HepG2 (cell line): ENCODE measurements around the gene ECSIT. TPM values are rescaled to one million over a fixed set of nuclear protein-coding genes. Genes with fewer than 3 reads are reported as not detected.

Experiments
- CHD2 ChIP-seq: IDR thresholded peaks from 2 replicates; pipeline ENCODE4 v1.6.1; 2011; ENCODE audit warnings: low read depth, low read length, improper control_type of control experiment
- HIVEP1 ChIP-seq: sonication (generic); formaldehyde crosslinking; IDR thresholded peaks from 2 replicates; pipeline ENCODE4 v1.4.0; 2020; ENCODE audit warnings: mild to moderate bottlenecking, missing genetic modification reagents
- KDM4B ChIP-seq: sonication (generic); formaldehyde crosslinking; IDR thresholded peaks from 2 replicates; pipeline ENCODE4 v1.4.0; 2020; ENCODE audit warnings: missing genetic modification reagents
- MEF2D ChIP-seq: sonication (generic); formaldehyde crosslinking; IDR thresholded peaks from 2 replicates; pipeline ENCODE4 v1.5.1; 2020; ENCODE audit warnings: mild to moderate bottlenecking, missing genetic modification reagents
- MIXL1 ChIP-seq: IDR thresholded peaks from 2 replicates; pipeline ENCODE4 v1.6.1; 2016
- NFYB ChIP-seq: sonication (generic); formaldehyde crosslinking; IDR thresholded peaks from 2 replicates; pipeline ENCODE4 v1.4.0; 2020; ENCODE audit warnings: missing genetic modification reagents
- RFX5 ChIP-seq: IDR thresholded peaks from 2 replicates; pipeline ENCODE4 v1.6.1; 2011; ENCODE audit warnings: low read depth, low read length, improper control_type of control experiment
- TAF1 ChIP-seq: sonication (generic); formaldehyde crosslinking; IDR thresholded peaks from 2 replicates; pipeline ENCODE4 v1.4.0; 2020; ENCODE audit warnings: missing genetic modification reagents
- TBX2 ChIP-seq: sonication (generic); formaldehyde crosslinking; IDR thresholded peaks from 2 replicates; pipeline ENCODE4 v1.5.0; 2020; ENCODE audit warnings: missing genetic modification reagents, mild to moderate bottlenecking, borderline replicate concordance
- YEATS4 ChIP-seq: sonication (generic); formaldehyde crosslinking; IDR thresholded peaks from 2 replicates; pipeline ENCODE4 v1.4.0; 2020; ENCODE audit warnings: missing genetic modification reagents, borderline replicate concordance
- ZBTB42 ChIP-seq: sonication (generic); formaldehyde crosslinking; IDR thresholded peaks from 2 replicates; pipeline ENCODE4 v1.5.0; 2020; ENCODE audit warnings: mild to moderate bottlenecking, missing genetic modification reagents
- ZFX ChIP-seq: sonication (generic); formaldehyde crosslinking; IDR thresholded peaks from 2 replicates; pipeline ENCODE4 v1.4.0; 2020; ENCODE audit warnings: mild to moderate bottlenecking, low read depth, missing genetic modification reagents, moderate library complexity
- ZNF136 ChIP-seq: sonication (generic); formaldehyde crosslinking; IDR thresholded peaks from 2 replicates; pipeline ENCODE4 v1.8.1; 2022; ENCODE audit warnings: low read depth, mild to moderate bottlenecking, moderate library complexity, missing genetic modification reagents
- ZNF263 ChIP-seq: sonication (generic); formaldehyde crosslinking; IDR thresholded peaks from 2 replicates; pipeline ENCODE4 v1.4.0; 2020; ENCODE audit warnings: missing genetic modification reagents
- ZNF430 ChIP-seq: sonication (generic); formaldehyde crosslinking; IDR thresholded peaks from 2 replicates; pipeline ENCODE4 v1.9.0; 2021; ENCODE audit warnings: mild to moderate bottlenecking, missing genetic modification reagents
- ZNF619 ChIP-seq: sonication (generic); formaldehyde crosslinking; IDR thresholded peaks from 2 replicates; pipeline ENCODE4 v1.4.0; 2020; ENCODE audit warnings: mild to moderate bottlenecking, missing genetic modification reagents
- ZNF772 ChIP-seq: sonication (generic); formaldehyde crosslinking; IDR thresholded peaks from 2 replicates; pipeline ENCODE4 v1.5.0; 2020; ENCODE audit warnings: mild to moderate bottlenecking, missing genetic modification reagents
- polyA plus RNA-seq, 8 experiments: library from polyadenylated mRNA; depleted of rRNA in 3 of 8; stranded (reverse) in 7 of 8; unstranded in 1 of 8; fragments of >200 nt; fragmentation: Illumina TruSeq in 4 of 8; extraction: Trizol in 4 of 8; gene quantifications; 2 replicates each; pipeline versions ENCODE4 v1.2.1 to v1.2.3, GENCODE V29; 2011 to 2016; ENCODE audit warnings: low read depth in 4 of 8, missing spikeins in 1 of 8, mixed read lengths in 1 of 8; ENCODE audit not compliant: insufficient read depth in 1 of 8
- total RNA-seq, 5 experiments: library from RNA; depleted of rRNA; stranded (reverse); fragments of >200 nt; fragmentation: Illumina TruSeq; extraction: Trizol; gene quantifications; 2 replicates each; pipeline ENCODE4 v1.2.3, GENCODE V29; 2016; ENCODE audit warnings: low read depth in 1 of 5
- TF ChIP-seq, protein P1 (sequence below): sonication (generic); formaldehyde crosslinking; IDR thresholded peaks from 2 replicates; pipeline ENCODE4 v1.4.0; 2020; ENCODE audit warnings: mild to moderate bottlenecking, low read depth, missing genetic modification reagents
- TF ChIP-seq, protein P2 (sequence below): sonication (generic); formaldehyde crosslinking; IDR thresholded peaks from 2 replicates; pipeline ENCODE4 v1.4.0; 2020; ENCODE audit warnings: missing genetic modification reagents, borderline replicate concordance
- TF ChIP-seq, protein P3 (sequence below): sonication (generic); formaldehyde crosslinking; IDR thresholded peaks from 2 replicates; pipeline ENCODE4 v1.5.1; 2020; ENCODE audit warnings: mild to moderate bottlenecking, missing genetic modification reagents

The ECSIT gene
- total and polyA plus RNA-seq, 2 of the 13 experiments (the other 11 are each of a cell fraction or from before 2014, with no cell fraction given) = 36.4 to 62.3 TPM

DNA sequence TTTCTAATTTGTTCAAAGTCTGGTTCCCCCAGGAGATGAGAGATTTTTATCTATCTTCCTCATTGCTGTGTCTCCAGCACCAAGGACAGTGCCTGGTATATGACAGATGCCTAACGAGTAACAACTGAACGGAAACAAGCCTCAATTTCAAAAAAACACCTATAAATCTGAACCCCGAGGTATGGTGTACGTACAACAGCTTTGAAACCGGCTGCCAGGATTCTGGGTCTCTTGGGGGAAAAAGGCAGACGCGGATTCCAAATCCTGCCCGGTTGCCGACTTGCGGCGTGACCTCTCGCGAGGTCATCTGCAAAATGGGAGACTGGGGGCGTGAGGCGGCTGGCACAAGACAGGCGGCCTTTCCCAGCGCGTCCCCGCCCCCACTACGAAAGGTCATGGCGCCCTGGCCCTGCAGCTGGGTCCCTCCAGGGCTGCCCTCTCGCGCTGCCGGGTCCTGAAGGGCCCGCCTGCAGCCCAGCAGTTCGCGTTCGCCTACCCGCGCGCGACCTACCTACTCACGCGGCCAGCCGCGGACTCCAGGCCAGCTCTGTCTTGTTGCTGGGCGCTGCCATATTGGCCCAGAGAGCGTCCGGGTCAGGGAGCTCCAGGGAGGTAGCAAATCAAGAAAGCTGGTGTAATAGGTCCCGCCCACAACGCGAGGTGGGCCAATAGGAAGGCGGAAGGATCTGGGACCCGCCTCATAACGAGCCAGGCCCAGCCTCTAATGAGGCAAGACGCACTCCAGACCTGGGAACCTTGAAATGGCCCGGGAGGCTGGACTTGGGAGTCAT, at the start of gene ECSIT (continued):
- TF ChIP-seq, protein P1, sequence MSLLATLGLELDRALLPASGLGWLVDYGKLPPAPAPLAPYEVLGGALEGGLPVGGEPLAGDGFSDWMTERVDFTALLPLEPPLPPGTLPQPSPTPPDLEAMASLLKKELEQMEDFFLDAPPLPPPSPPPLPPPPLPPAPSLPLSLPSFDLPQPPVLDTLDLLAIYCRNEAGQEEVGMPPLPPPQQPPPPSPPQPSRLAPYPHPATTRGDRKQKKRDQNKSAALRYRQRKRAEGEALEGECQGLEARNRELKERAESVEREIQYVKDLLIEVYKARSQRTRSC (CRISPR knock-in tag) = no peak
- peak; percentile 66; the same call in 1 of the 2 replicates for TF ChIP-seq KDM4B (CRISPR knock-in tag)
- TF ChIP-seq NFYB (CRISPR knock-in tag) = peak; percentile 90
- TF ChIP-seq ZFX (CRISPR knock-in tag) = peak; percentile 96
- no peak for TF ChIP-seq ZNF619 (CRISPR knock-in tag)
- TF ChIP-seq TAF1 (CRISPR knock-in tag) = peak; percentile 92
- TF ChIP-seq ZNF430 = peak; percentile 90; the same call in 1 of the 2 replicates
- TF ChIP-seq ZNF263 (CRISPR knock-in tag) = no peak
- TF ChIP-seq MEF2D (CRISPR knock-in tag) = peak; percentile 67; the same call in 1 of the 2 replicates
- peak; percentile 90; the same call in 1 of the 2 replicates for TF ChIP-seq TBX2
- peak; percentile 24; the same call in 1 of the 2 replicates for TF ChIP-seq HIVEP1
- peak; percentile 87 for TF ChIP-seq YEATS4
- peak; percentile 41; the same call in 1 of the 2 replicates for TF ChIP-seq ZBTB42 (CRISPR knock-in tag)
- peak; percentile 83 for TF ChIP-seq CHD2
- peak; percentile 44; the same call in 1 of the 2 replicates for TF ChIP-seq RFX5
- TF ChIP-seq ZNF136 (CRISPR knock-in tag) = peak; percentile 84; the same call in 1 of the 2 replicates
- TF ChIP-seq, protein P2, sequence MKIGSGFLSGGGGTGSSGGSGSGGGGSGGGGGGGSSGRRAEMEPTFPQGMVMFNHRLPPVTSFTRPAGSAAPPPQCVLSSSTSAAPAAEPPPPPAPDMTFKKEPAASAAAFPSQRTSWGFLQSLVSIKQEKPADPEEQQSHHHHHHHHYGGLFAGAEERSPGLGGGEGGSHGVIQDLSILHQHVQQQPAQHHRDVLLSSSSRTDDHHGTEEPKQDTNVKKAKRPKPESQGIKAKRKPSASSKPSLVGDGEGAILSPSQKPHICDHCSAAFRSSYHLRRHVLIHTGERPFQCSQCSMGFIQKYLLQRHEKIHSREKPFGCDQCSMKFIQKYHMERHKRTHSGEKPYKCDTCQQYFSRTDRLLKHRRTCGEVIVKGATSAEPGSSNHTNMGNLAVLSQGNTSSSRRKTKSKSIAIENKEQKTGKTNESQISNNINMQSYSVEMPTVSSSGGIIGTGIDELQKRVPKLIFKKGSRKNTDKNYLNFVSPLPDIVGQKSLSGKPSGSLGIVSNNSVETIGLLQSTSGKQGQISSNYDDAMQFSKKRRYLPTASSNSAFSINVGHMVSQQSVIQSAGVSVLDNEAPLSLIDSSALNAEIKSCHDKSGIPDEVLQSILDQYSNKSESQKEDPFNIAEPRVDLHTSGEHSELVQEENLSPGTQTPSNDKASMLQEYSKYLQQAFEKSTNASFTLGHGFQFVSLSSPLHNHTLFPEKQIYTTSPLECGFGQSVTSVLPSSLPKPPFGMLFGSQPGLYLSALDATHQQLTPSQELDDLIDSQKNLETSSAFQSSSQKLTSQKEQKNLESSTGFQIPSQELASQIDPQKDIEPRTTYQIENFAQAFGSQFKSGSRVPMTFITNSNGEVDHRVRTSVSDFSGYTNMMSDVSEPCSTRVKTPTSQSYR (CRISPR knock-in tag) = peak; percentile 70
- TF ChIP-seq, protein P3, sequence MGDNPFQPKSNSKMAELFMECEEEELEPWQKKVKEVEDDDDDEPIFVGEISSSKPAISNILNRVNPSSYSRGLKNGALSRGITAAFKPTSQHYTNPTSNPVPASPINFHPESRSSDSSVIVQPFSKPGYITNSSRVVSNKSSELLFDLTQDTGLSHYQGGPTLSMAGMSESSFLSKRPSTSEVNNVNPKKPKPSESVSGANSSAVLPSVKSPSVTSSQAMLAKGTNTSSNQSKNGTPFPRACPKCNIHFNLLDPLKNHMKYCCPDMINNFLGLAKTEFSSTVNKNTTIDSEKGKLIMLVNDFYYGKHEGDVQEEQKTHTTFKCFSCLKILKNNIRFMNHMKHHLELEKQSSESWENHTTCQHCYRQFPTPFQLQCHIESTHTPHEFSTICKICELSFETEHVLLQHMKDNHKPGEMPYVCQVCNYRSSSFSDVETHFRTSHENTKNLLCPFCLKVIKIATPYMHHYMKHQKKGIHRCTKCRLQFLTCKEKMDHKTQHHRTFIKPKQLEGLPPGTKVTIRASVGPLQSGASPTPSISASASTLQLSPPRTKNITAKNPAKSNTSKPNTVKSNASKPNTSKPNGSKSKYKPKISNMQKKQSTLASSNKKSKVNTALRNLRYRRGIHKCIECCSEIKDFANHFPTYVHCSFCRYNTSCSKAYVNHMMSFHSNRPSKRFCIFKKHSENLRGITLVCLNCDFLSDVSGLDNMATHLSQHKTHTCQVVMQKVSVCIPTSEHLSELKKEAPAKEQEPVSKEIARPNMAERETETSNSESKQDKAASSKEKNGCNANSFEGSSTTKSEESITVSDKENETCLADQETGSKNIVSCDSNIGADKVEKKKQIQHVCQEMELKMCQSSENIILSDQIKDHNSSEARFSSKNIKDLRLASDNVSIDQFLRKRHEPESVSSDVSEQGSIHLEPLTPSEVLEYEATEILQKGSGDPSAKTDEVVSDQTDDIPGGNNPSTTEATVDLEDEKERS (CRISPR knock-in tag) = peak; percentile 78; the same call in 1 of the 2 replicates
- 0 out of 2 replicates have a peak, but pooled peaks have one; percentile 29 for TF ChIP-seq MIXL1 (CRISPR knock-in tag)
- TF ChIP-seq ZNF772 = peak; percentile 84
